Thymus (tissue), 11 donors: ENCODE results near the gene AHCTF1. TPM values are rescaled to one million over a fixed set of nuclear protein-coding genes. Genes with fewer than 3 reads are reported as not detected.
"Not testable (repeated sequence)": the region's sequence is repeated elsewhere in the genome, so short reads cannot be mapped to it uniquely, and the experiment has no call there.

Experiments used
- DNase-seq, 9 donors: peaks; one replicate each; pipeline ENCODE4 v3.0.0-alpha.2; 2013; ENCODE audit warnings: low spot score in 9 of 9, low read depth in 6 of 9, missing footprints in 1 of 9
- H3K27ac ChIP-seq, 2 donors: one replicate each; pipeline ENCODE4 v1.5.1; 2013; ENCODE audit warnings: control low read depth in 1 of 2, low read depth in 1 of 2, low read length in 1 of 2, mild to moderate bottlenecking in 1 of 2, moderate library complexity in 1 of 2
- H3K27me3 ChIP-seq, 2 donors: one replicate each; pipeline ENCODE4 v1.5.1; 2013; ENCODE audit warnings: low read length in 1 of 2; ENCODE audit not compliant: control insufficient read depth in 2 of 2, insufficient read depth in 1 of 2
- H3K36me3 ChIP-seq, 2 donors: one replicate each; pipeline ENCODE4 v1.5.1; 2013; ENCODE audit warnings: low read length in 1 of 2, mild to moderate bottlenecking in 1 of 2, moderate library complexity in 1 of 2; ENCODE audit not compliant: control insufficient read depth in 2 of 2, insufficient read depth in 2 of 2
- H3K4me1 ChIP-seq, 2 donors: one replicate each; pipeline ENCODE4 v1.5.1; 2013; ENCODE audit warnings: low read length in 2 of 2; ENCODE audit not compliant: control insufficient read depth in 2 of 2, insufficient read depth in 2 of 2
- H3K4me3 ChIP-seq, 2 donors: one replicate each; pipeline ENCODE4 v1.5.1; 2013; ENCODE audit warnings: low read length in 2 of 2, control low read depth in 1 of 2, mild to moderate bottlenecking in 1 of 2
- H3K9me3 ChIP-seq, 2 donors: one replicate each; pipeline ENCODE4 v1.5.1; 2013; ENCODE audit warnings: low read length in 1 of 2, mild to moderate bottlenecking in 1 of 2; ENCODE audit not compliant: control insufficient read depth in 2 of 2, insufficient read depth in 1 of 2
- WGBS: extraction: QIAGEN DNeasy Blood & Tissue Kit; methylation state at CpG from one replicate; pipeline ENCODE4 v1.1.7; 2013; 5-methylcytosine and 5-hydroxymethylcytosine counted together
- polyA plus RNA-seq: library from polyadenylated mRNA; stranded (reverse); fragments of 200-250 nt; gene quantifications from one replicate; pipeline ENCODE4 v1.2.3, GENCODE V29; 2013
- total RNA-seq: library from RNA; stranded (reverse); fragments of 120-200 nt; gene quantifications from one replicate; pipeline ENCODE4 v1.2.4, GENCODE V29; 2013
- donor health status: healthy.

Gene AHCTF1
- total and polyA plus RNA-seq, 2 donors: 17.8 to 22.5 TPM

GRCh38 chr1:246863791-246864190 is 68.0 kb downstream of the AHCTF1 start:
- H3K36me3 ChIP-seq: peaks cover 17 to 57% of the 10 kb centered on the region in 2 donors
- not testable (repeated sequence) for H3K27me3 ChIP-seq, H3K4me3 ChIP-seq, H3K4me1 ChIP-seq, DNase-seq, H3K9me3 ChIP-seq, H3K27ac ChIP-seq
- WGBS: 99% methylated on average over 9 of the region's 9 CpGs

GRCh38 chr1:246860401-246860800 is 71.3 kb downstream of the AHCTF1 start:
- no peak overlapping the region for H3K4me3 ChIP-seq

GRCh38 chr1:246856371-246856770 is 75.4 kb downstream of the AHCTF1 start:
- Histone ChIP-seq H3K4me1 (no peaks in the 10 kb centered on the region), H3K4me3 (no peak overlapping the region), H3K36me3 (peaks cover 37 to 77% of the 10 kb centered on the region in 2 donors), H3K27ac (no peak overlapping the region), H3K27me3 (no peaks in the 10 kb centered on the region), H3K9me3 (no peaks in the 10 kb centered on the region)
- 97% methylated on average over 1 of the region's 1 CpG for WGBS
- no peak for DNase-seq

More at GRCh38 chr1:246860401-246860800, 71.3 kb downstream of the AHCTF1 start:
- DNase-seq: no peak
- H3K36me3 ChIP-seq: peaks cover 24 to 69% of the 10 kb centered on the region in 2 donors
- H3K27me3 ChIP-seq: no peaks in the 10 kb centered on the region
- WGBS: 98% methylated on average over 4 of the region's 4 CpGs
- no peak overlapping the region for H3K27ac ChIP-seq
- H3K9me3 ChIP-seq: no peaks in the 10 kb centered on the region
- no peaks in the 10 kb centered on the region for H3K4me1 ChIP-seq

GRCh38 chr1:246850640-246851039 is 81.1 kb downstream of the AHCTF1 start:
- DNase-seq, H3K27me3 ChIP-seq, H3K4me3 ChIP-seq, H3K9me3 ChIP-seq, H3K27ac ChIP-seq, H3K4me1 ChIP-seq: not testable (repeated sequence)
- 69% methylated on average over 3 of the region's 5 CpGs for WGBS
- peaks cover 22 to 60% of the 10 kb centered on the region in 2 donors for H3K36me3 ChIP-seq

GRCh38 chr1:246843876-246844275 is 87.9 kb downstream of the AHCTF1 start:
- WGBS: 97% methylated on average over 5 of the region's 5 CpGs
- no peak for DNase-seq
- peaks cover 19 to 57% of the 10 kb centered on the region in 2 donors for H3K36me3 ChIP-seq

GRCh38 chr1:246840761-246841160 is 91.0 kb downstream of the AHCTF1 start:
- H3K27me3 ChIP-seq, H3K4me3 ChIP-seq, H3K4me1 ChIP-seq, H3K9me3 ChIP-seq, DNase-seq, H3K27ac ChIP-seq: not testable (repeated sequence)
- 81% methylated on average over 3 of the region's 3 CpGs for WGBS
- H3K36me3 ChIP-seq: peaks cover 16 to 46% of the 10 kb centered on the region in 2 donors

More at GRCh38 chr1:246843876-246844275, 87.9 kb downstream of the AHCTF1 start:
- H3K4me3 ChIP-seq: no peak overlapping the region
- H3K27ac ChIP-seq: no peak overlapping the region
- H3K27me3 ChIP-seq: no peaks in the 10 kb centered on the region
- no peaks in the 10 kb centered on the region for H3K4me1 ChIP-seq
- no peaks in the 10 kb centered on the region for H3K9me3 ChIP-seq

- no peaks in the 10 kb centered on the region for H3K27me3 ChIP-seq
- WGBS: 96% methylated on average over 2 of the region's 2 CpGs
- H3K27ac ChIP-seq: no peak overlapping the region
- H3K9me3 ChIP-seq: no peaks in the 10 kb centered on the region
- no peaks in the 10 kb centered on the region for H3K4me1 ChIP-seq
- H3K36me3 ChIP-seq: peaks cover 7 to 26% of the 10 kb centered on the region in 2 donors
- no peak overlapping the region for H3K4me3 ChIP-seq
- DNase-seq: no peak
Measured at GRCh38 chr1:246838118-246838456, 93.7 kb downstream of the AHCTF1 start.

GRCh38 chr1:246837418-246838117 is 94.2 kb downstream of the AHCTF1 start:
- Histone ChIP-seq H3K27ac (no peak overlapping the region), H3K36me3 (peaks cover 5 to 21% of the 10 kb centered on the region in 2 donors), H3K4me3 (no peak overlapping the region), H3K9me3 (no peaks in the 10 kb centered on the region), H3K4me1 (no peaks in the 10 kb centered on the region), H3K27me3 (no peaks in the 10 kb centered on the region)
- no peak for DNase-seq
- WGBS: 98% methylated on average over 9 of the region's 9 CpGs

GRCh38 chr1:246836209-246836966 is 95.4 kb downstream of the AHCTF1 start:
- no peak overlapping the region for H3K4me3 ChIP-seq
- H3K36me3 ChIP-seq: peaks cover 3 to 12% of the 10 kb centered on the region in 2 donors
- DNase-seq: no peak
- no peaks in the 10 kb centered on the region for H3K27me3 ChIP-seq
- no peak overlapping the region for H3K27ac ChIP-seq
- no peaks in the 10 kb centered on the region for H3K4me1 ChIP-seq
- H3K9me3 ChIP-seq: no peaks in the 10 kb centered on the region
- WGBS: 79% methylated on average over 6 of the region's 6 CpGs
